ENCODE results near the gene RGS3.

The RGS3 gene

DNA sequence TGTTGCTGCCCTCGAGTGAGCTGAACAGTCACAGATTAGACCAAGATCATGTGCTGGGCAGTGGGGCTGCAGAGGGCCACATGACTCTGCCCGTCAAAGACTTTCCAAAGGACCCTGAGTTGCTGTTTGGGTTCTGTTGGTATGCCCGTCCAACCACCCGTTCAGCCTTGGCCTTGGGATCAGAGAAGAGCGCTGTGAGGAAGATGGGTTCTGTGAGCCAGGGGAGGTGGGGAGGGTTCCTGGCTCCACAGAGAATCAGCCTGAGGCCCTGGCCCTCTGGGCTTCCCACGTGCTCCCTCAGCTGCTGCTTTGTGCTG, 72.6 kb downstream of the RGS3 start:
- no peak overlapping the region for H2AFZ ChIP-seq (ENCODE audit: low read depth, low read length)
- peaks cover 16% of the 10 kb centered on the region for H3K4me1 ChIP-seq (ENCODE audit: insufficient read depth, low read length)
- H3K9me3 ChIP-seq (ENCODE audit: low read length) = no peaks in the 10 kb centered on the region
- no peaks in the 10 kb centered on the region for H3K27me3 ChIP-seq (ENCODE audit: insufficient read depth, low read length)
- no peak overlapping the region for H3K4me3 ChIP-seq (ENCODE audit: low read length)
- H3K36me3 ChIP-seq (ENCODE audit: insufficient read depth, low read length) = peaks cover 4% of the 10 kb centered on the region

GRCh38 chr9:113536483-113537228, 73.1 kb downstream of the RGS3 start:
- H3K9me3 ChIP-seq (ENCODE audit: low read length) = no peaks in the 10 kb centered on the region
- peaks cover 4% of the 10 kb centered on the region for H3K36me3 ChIP-seq (ENCODE audit: insufficient read depth, low read length)
- no peak overlapping the region for H2AFZ ChIP-seq (ENCODE audit: low read depth, low read length)
- H3K4me3 ChIP-seq (ENCODE audit: low read length) = no peak overlapping the region
- no peaks in the 10 kb centered on the region for H3K27me3 ChIP-seq (ENCODE audit: insufficient read depth, low read length)
- peaks cover 16% of the 10 kb centered on the region for H3K4me1 ChIP-seq (ENCODE audit: insufficient read depth, low read length)

DNA sequence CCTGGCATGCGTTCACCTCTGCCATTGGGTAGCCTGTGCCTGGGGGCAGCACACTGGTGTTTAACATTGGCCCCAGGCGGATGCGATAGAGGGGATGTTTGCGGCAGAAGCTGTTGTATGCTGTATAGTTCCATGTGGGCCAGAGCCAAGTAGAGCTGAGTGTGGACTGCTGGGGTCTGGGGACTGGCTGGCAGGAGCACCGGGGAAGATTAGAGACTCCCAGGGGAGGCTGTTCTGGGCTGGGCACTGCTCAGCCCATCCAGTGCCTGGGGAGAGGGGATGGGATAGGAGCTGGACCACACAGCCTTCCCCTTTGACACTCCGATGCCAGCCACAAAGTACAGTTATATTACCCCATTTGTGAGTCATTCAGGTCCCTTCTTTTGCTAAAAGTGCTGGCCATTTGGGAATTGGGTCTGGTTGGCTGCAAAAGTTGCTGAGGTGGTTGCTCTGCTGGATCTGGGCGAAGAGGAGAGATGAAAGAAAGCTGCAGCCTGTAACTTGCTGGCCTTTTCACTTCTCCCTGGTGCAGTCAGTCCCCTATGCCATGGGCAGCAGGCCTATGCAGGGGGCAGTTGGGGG, 73.8 kb downstream of the RGS3 start:
- Histone ChIP-seq H3K4me1 (ENCODE audit: insufficient read depth, low read length) (peaks cover 16% of the 10 kb centered on the region), H3K9me3 (ENCODE audit: low read length) (no peaks in the 10 kb centered on the region), H3K27me3 (ENCODE audit: insufficient read depth, low read length) (no peaks in the 10 kb centered on the region), H2AFZ (ENCODE audit: low read depth, low read length) (no peak overlapping the region), H3K36me3 (ENCODE audit: insufficient read depth, low read length) (peaks cover 4% of the 10 kb centered on the region), H3K4me3 (ENCODE audit: low read length) (no peak overlapping the region)

GRCh38 chr9:113538131-113538530, 74.6 kb downstream of the RGS3 start:
- Histone ChIP-seq H3K9me3 (ENCODE audit: low read length) (no peaks in the 10 kb centered on the region), H3K4me3 (ENCODE audit: low read length) (no peak overlapping the region), H3K27me3 (ENCODE audit: insufficient read depth, low read length) (no peaks in the 10 kb centered on the region), H3K4me1 (ENCODE audit: insufficient read depth, low read length) (peaks cover 18% of the 10 kb centered on the region), H2AFZ (ENCODE audit: low read depth, low read length) (no peak overlapping the region), H3K36me3 (ENCODE audit: insufficient read depth, low read length) (peaks cover 4% of the 10 kb centered on the region)

DNA sequence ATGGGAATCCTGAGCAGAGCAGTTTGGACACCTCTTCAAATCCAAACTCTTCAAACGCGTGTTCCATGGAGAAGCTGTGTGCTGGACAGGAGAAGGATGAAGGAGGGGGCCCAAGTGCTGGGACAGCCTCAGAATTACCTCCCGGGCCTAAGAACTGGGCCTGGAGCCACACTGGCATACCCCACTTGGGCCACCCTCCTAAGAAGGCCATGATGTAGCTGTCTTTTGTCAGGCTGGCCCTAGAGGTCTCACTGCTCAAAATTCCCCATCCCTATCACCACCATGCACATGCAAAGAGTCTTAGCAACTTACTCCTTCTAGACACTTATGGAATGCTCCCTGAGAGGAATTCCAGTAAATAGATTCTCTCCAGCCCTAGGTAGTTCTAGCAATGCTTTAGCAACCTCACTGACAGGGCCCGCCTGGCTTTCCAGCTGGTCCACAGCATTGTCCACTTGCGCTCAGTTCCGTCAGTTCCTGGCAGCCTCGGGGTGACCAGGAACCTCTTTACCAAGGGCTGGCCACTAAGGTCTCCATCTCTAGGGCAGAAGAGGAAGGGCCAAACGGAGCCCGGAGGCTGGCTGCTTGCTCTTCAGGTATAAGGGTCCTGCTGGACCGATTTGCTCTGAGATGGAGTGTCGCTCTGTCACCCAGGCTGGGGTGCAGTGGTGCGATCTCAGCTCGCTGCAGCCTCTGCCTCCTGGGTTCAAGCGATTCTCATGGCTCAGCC, 75.3 kb downstream of the RGS3 start:
- Histone ChIP-seq H3K27me3 (ENCODE audit: insufficient read depth, low read length) (no peaks in the 10 kb centered on the region), H3K4me1 (ENCODE audit: insufficient read depth, low read length) (peaks cover 25% of the 10 kb centered on the region), H3K36me3 (ENCODE audit: insufficient read depth, low read length) (peaks cover 4% of the 10 kb centered on the region), H3K9me3 (ENCODE audit: low read length) (no peaks in the 10 kb centered on the region), H3K4me3 (ENCODE audit: low read length) (no peak overlapping the region), H2AFZ (ENCODE audit: low read depth, low read length) (no peak overlapping the region)

- Histone ChIP-seq H3K27me3 (ENCODE audit: insufficient read depth, low read length) (no peaks in the 10 kb centered on the region), H3K4me1 (ENCODE audit: insufficient read depth, low read length) (peaks cover 34% of the 10 kb centered on the region), H3K9me3 (ENCODE audit: low read length) (no peaks in the 10 kb centered on the region), H3K4me3 (ENCODE audit: low read length) (no peak overlapping the region), H2AFZ (ENCODE audit: low read depth, low read length) (no peak overlapping the region), H3K36me3 (ENCODE audit: insufficient read depth, low read length) (peaks cover 4% of the 10 kb centered on the region)
These were observed 76.9 kb downstream of the RGS3 start for GRCh38 chr9:113540466-113540865.

- H2AFZ ChIP-seq (ENCODE audit: low read depth, low read length) = no peak overlapping the region
- no peak overlapping the region for H3K4me3 ChIP-seq (ENCODE audit: low read length)
- peaks cover 4% of the 10 kb centered on the region for H3K36me3 ChIP-seq (ENCODE audit: insufficient read depth, low read length)
- no peaks in the 10 kb centered on the region for H3K27me3 ChIP-seq (ENCODE audit: insufficient read depth, low read length)
- H3K9me3 ChIP-seq (ENCODE audit: low read length) = no peaks in the 10 kb centered on the region
- peaks cover 27% of the 10 kb centered on the region for H3K4me1 ChIP-seq (ENCODE audit: insufficient read depth, low read length)
These were observed 77.7 kb downstream of the RGS3 start for GRCh38 chr9:113541019-113541900.

DNA sequence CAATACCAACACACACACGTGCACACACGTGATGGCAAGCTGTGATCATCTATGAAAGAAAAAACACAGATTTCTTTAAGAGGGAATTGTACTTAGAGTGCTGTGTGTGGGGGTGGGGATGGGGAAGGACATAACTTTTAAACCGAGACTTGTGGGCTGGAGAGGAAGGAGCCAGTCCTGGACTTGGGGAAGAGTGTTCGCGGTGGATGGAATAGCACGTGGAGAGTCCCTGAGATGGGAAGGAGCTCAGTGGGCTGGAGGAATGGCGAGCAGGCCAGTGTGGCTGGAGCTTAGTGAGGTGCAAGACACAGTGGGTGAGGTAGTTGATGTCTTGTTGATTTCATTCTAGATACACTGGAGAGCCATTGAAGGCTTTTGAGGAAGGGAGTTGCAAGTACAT, 78.5 kb downstream of the RGS3 start:
- H3K4me1 ChIP-seq (ENCODE audit: insufficient read depth, low read length) = peaks cover 20% of the 10 kb centered on the region
- peaks cover under 1% of the 10 kb centered on the region for H3K36me3 ChIP-seq (ENCODE audit: insufficient read depth, low read length)
- no peaks in the 10 kb centered on the region for H3K27me3 ChIP-seq (ENCODE audit: insufficient read depth, low read length)
- no peak overlapping the region for H3K4me3 ChIP-seq (ENCODE audit: low read length)
- H3K9me3 ChIP-seq (ENCODE audit: low read length) = no peaks in the 10 kb centered on the region
- H2AFZ ChIP-seq (ENCODE audit: low read depth, low read length) = no peak overlapping the region

DNA sequence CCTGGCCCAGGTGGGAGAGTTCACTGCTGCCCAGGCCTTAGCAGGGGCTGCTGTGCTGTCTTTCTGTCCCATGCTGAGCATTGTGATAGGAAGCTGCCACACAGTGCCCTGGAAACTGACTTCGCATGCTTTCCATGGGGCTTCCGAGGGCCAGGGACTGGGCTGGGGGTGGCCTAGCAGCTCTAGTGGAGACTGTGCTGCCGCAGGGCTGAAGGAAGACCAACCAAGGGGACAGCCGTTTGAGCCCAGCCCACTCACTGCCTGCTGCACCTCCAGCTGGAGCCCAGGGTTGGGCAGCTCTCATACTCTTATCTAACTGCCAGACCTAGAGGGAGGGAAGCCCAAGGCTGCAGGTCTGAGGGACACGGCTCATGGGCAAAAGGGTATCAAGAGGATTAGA, 79.2 kb downstream of the RGS3 start:
- no peak overlapping the region for H2AFZ ChIP-seq (ENCODE audit: low read depth, low read length)
- no peaks in the 10 kb centered on the region for H3K27me3 ChIP-seq (ENCODE audit: insufficient read depth, low read length)
- H3K9me3 ChIP-seq (ENCODE audit: low read length) = no peaks in the 10 kb centered on the region
- H3K36me3 ChIP-seq (ENCODE audit: insufficient read depth, low read length) = no peaks in the 10 kb centered on the region
- peaks cover 18% of the 10 kb centered on the region for H3K4me1 ChIP-seq (ENCODE audit: insufficient read depth, low read length)
- no peak overlapping the region for H3K4me3 ChIP-seq (ENCODE audit: low read length)

DNA sequence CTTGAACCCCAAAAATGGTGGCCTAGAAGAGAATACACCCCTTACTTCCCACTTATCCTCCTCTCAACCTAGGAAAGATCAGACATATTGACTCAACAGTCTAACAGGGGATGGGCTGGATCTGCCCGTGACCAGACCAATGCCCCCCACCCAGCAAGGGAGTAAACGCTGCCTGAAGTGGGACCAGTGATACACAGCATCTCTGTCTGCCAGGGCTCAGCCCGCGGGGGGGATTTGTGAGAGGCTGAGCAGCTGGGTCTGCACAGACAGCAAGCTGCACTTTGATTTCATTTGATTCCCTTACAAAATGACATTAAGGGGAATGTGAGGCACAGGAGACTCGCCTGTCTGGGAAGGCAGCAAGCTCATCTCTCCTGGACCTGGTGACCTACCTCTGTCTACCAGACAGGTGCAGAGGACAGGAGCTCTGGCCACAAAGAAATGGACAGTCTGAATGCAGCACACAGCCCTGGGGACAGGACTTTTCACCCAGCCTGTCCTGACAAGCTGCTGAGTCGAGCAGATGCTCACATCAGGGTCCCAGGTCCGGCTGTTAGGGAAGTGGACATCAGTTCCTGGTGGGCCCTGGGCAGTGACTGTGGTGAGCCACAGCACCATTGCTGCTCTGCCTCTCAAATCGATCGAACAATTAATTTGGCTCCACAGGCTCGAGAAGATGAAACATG, 79.9 kb downstream of the RGS3 start:
- H3K9me3 ChIP-seq (ENCODE audit: low read length) = no peaks in the 10 kb centered on the region
- H2AFZ ChIP-seq (ENCODE audit: low read depth, low read length) = no peak overlapping the region
- peaks cover 23% of the 10 kb centered on the region for H3K4me1 ChIP-seq (ENCODE audit: insufficient read depth, low read length)
- no peak overlapping the region for H3K4me3 ChIP-seq (ENCODE audit: low read length)
- H3K36me3 ChIP-seq (ENCODE audit: insufficient read depth, low read length) = no peaks in the 10 kb centered on the region
- H3K27me3 ChIP-seq (ENCODE audit: insufficient read depth, low read length) = no peaks in the 10 kb centered on the region

DNA sequence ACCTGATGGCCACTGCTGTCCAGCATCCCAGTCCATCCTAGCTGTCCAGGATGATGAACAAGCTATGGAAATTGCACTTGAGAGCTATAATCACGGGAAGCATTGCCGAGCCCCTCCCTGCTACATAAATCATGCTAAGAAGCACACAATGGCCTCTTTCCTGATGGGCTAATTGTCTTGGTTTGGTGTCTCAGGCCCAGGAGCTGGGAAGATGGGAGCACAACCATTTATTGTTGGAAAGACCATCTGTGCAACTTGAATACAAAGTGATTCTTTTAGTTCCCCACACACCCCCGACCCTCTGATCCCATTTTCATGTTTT, 80.4 kb downstream of the RGS3 start:
- H2AFZ ChIP-seq (ENCODE audit: low read depth, low read length) = no peak overlapping the region
- H3K36me3 ChIP-seq (ENCODE audit: insufficient read depth, low read length) = no peaks in the 10 kb centered on the region
- H3K4me3 ChIP-seq (ENCODE audit: low read length) = no peak overlapping the region
- H3K27me3 ChIP-seq (ENCODE audit: insufficient read depth, low read length) = no peaks in the 10 kb centered on the region
- peaks cover 25% of the 10 kb centered on the region for H3K4me1 ChIP-seq (ENCODE audit: insufficient read depth, low read length)
- no peaks in the 10 kb centered on the region for H3K9me3 ChIP-seq (ENCODE audit: low read length)

DNA sequence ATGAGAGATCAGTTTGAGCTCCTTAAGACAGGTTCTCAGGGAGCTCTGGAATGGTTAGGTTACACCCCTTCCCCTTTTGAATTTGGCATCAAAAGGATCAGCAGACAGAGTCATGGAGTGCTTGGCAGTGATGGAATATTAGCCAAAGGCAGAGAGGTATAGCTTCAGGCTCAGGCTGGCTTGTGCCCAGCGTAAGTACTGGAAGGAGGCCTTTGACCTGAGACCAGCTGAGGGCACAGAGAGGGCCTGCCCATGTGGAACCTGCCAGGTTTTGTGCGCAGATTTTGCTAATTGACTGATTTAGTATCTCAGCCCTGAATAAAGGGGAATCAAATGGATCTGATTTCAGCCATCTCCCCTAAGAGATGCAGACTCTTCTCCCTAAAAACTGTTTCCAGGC, 81.5 kb downstream of the RGS3 start:
- Histone ChIP-seq H3K27me3 (ENCODE audit: insufficient read depth, low read length) (no peaks in the 10 kb centered on the region), H3K4me3 (ENCODE audit: low read length) (no peak overlapping the region), H3K4me1 (ENCODE audit: insufficient read depth, low read length) (peaks cover 25% of the 10 kb centered on the region), H3K36me3 (ENCODE audit: insufficient read depth, low read length) (no peaks in the 10 kb centered on the region), H3K9me3 (ENCODE audit: low read length) (no peaks in the 10 kb centered on the region), H2AFZ (ENCODE audit: low read depth, low read length) (no peak overlapping the region)

Data from neuron (in vitro differentiated cells).